ENCODE results near the gene FBP2.

The FBP2 gene

GRCh38 chr9:94517254-94517653, 76.4 kb downstream of the FBP2 start:
- Histone ChIP-seq H3K27ac (ENCODE audit: low read length) (no peak overlapping the region), H3K4me3 (ENCODE audit: low read length) (no peak overlapping the region), H3K4me2 (ENCODE audit: low read length) (no peak overlapping the region), H3K4me1 (ENCODE audit: low read length) (no peaks in the 10 kb centered on the region), H3K9me3 (ENCODE audit: insufficient read depth, low read length) (no peaks in the 10 kb centered on the region), H3K36me3 (replicated peaks; ENCODE audit: low read depth, low read length) (no peaks in the 10 kb centered on the region), H2AFZ (ENCODE audit: low read depth, low read length) (no peak overlapping the region), H3K79me2 (ENCODE audit: low read length) (no peaks in the 10 kb centered on the region), H4K20me1 (ENCODE audit: insufficient read depth, low read length) (no peaks in the 10 kb centered on the region), H3K27me3 (ENCODE audit: low read depth, low read length) (peaks cover 5% of the 10 kb centered on the region), H3K9ac (ENCODE audit: low read length) (no peak overlapping the region)
- TF ChIP-seq EZH2phosphoT487 (IDR thresholded peaks at IDR 0.05; ENCODE audit: low read depth): no peak
- no peak for TF ChIP-seq CTCF (IDR thresholded peaks at IDR 0.05; ENCODE audit: low read depth, low read length)

- Histone ChIP-seq H3K27ac (ENCODE audit: low read length) (no peak overlapping the region), H3K9ac (ENCODE audit: low read length) (no peak overlapping the region), H3K4me3 (ENCODE audit: low read length) (no peak overlapping the region), H4K20me1 (ENCODE audit: insufficient read depth, low read length) (no peaks in the 10 kb centered on the region), H3K36me3 (replicated peaks; ENCODE audit: low read depth, low read length) (no peaks in the 10 kb centered on the region), H3K79me2 (ENCODE audit: low read length) (no peaks in the 10 kb centered on the region), H3K4me2 (ENCODE audit: low read length) (no peak overlapping the region), H3K9me3 (ENCODE audit: insufficient read depth, low read length) (no peaks in the 10 kb centered on the region), H2AFZ (ENCODE audit: low read depth, low read length) (no peak overlapping the region), H3K4me1 (ENCODE audit: low read length) (no peaks in the 10 kb centered on the region), H3K27me3 (ENCODE audit: low read depth, low read length) (peaks cover 8% of the 10 kb centered on the region)
- TF ChIP-seq EZH2phosphoT487 (IDR thresholded peaks at IDR 0.05; ENCODE audit: low read depth) (no peak), CTCF (IDR thresholded peaks at IDR 0.05; ENCODE audit: low read depth, low read length) (no peak)
Measured at GRCh38 chr9:94514722-94515121, 78.9 kb downstream of the FBP2 start.

GRCh38 chr9:94511955-94512265, 81.7 kb downstream of the FBP2 start:
- Histone ChIP-seq H3K4me3 (ENCODE audit: low read length) (no peak overlapping the region), H3K27me3 (ENCODE audit: low read depth, low read length) (0 out of 2 replicates have a peak, but pooled peaks cover 3% of the 10 kb centered on the region), H4K20me1 (ENCODE audit: insufficient read depth, low read length) (no peaks in the 10 kb centered on the region), H3K79me2 (ENCODE audit: low read length) (no peaks in the 10 kb centered on the region), H2AFZ (ENCODE audit: low read depth, low read length) (no peak overlapping the region), H3K36me3 (replicated peaks; ENCODE audit: low read depth, low read length) (no peaks in the 10 kb centered on the region), H3K9ac (ENCODE audit: low read length) (no peak overlapping the region), H3K9me3 (ENCODE audit: insufficient read depth, low read length) (no peaks in the 10 kb centered on the region), H3K4me2 (ENCODE audit: low read length) (no peak overlapping the region), H3K27ac (ENCODE audit: low read length) (no peak overlapping the region), H3K4me1 (ENCODE audit: low read length) (no peaks in the 10 kb centered on the region)
- TF ChIP-seq CTCF (IDR thresholded peaks at IDR 0.05; ENCODE audit: low read depth, low read length): no peak
- no peak for TF ChIP-seq EZH2phosphoT487 (IDR thresholded peaks at IDR 0.05; ENCODE audit: low read depth)

GRCh38 chr9:94511134-94511954, 82.3 kb downstream of the FBP2 start:
- no peaks in the 10 kb centered on the region for H4K20me1 ChIP-seq (ENCODE audit: insufficient read depth, low read length)
- H3K9ac ChIP-seq (ENCODE audit: low read length): no peak overlapping the region
- no peak overlapping the region for H2AFZ ChIP-seq (ENCODE audit: low read depth, low read length)
- H3K9me3 ChIP-seq (ENCODE audit: insufficient read depth, low read length): no peaks in the 10 kb centered on the region
- H3K4me3 ChIP-seq (ENCODE audit: low read length): no peak overlapping the region
- H3K4me1 ChIP-seq (ENCODE audit: low read length): no peaks in the 10 kb centered on the region
- TF ChIP-seq CTCF (IDR thresholded peaks at IDR 0.05; ENCODE audit: low read depth, low read length): no peak
- TF ChIP-seq EZH2phosphoT487 (IDR thresholded peaks at IDR 0.05; ENCODE audit: low read depth): no peak
- H3K36me3 ChIP-seq (replicated peaks; ENCODE audit: low read depth, low read length): no peaks in the 10 kb centered on the region
- H3K27me3 ChIP-seq (ENCODE audit: low read depth, low read length): 0 out of 2 replicates have a peak, but pooled peaks cover 3% of the 10 kb centered on the region
- no peak overlapping the region for H3K27ac ChIP-seq (ENCODE audit: low read length)
- no peaks in the 10 kb centered on the region for H3K79me2 ChIP-seq (ENCODE audit: low read length)
- no peak overlapping the region for H3K4me2 ChIP-seq (ENCODE audit: low read length)

Measured in OCI-LY3 (cell line).